OCI-LY7 (cell line): ENCODE results near the gene SPINT1. TPM values are rescaled to one million over a fixed set of nuclear protein-coding genes. Genes with fewer than 3 reads are reported as not detected.

Experiments
- BruUV-seq: library from RNA; stranded (reverse); fragments of 400-500 nt; replicated peaks from 2 replicates; lab custom pipeline; 2021; lab: Mats Ljungman, UMichigan
- CTCF ChIA-PET: fragments of 300-600 bp; sonication (Branson Sonifier 250); formaldehyde crosslinking; loops from one replicate; lab custom pipeline; 2022; ENCODE audit warnings: antibody characterized with exemption; ENCODE audit not compliant: unreplicated experiment; lab: Charles Lee
- POLR2A ChIA-PET: fragments of 300-600 bp; sonication (Branson Sonifier 250); formaldehyde crosslinking; loops from one replicate; lab custom pipeline; 2022; ENCODE audit warnings: antibody characterized with exemption; lab: Charles Lee
- DNase-seq: peaks from one replicate; pipeline ENCODE4 v3.0.0-alpha.2; 2015; ENCODE audit warnings: low spot score
- H2AFZ ChIP-seq: fragments of 200-600 bp; sonication (generic), shearing (Covaris generic); 2 replicates; pipeline ENCODE4 v1.6.1; 2014; ENCODE audit warnings: mild to moderate bottlenecking, antibody characterized with exemption, low read length, moderate library complexity
- H3K27ac ChIP-seq: fragments of 200-600 bp; sonication (generic); 2 replicates; pipeline ENCODE4 v1.5.1; 2014; ENCODE audit warnings: mixed run types, low read depth, mild to moderate bottlenecking, moderate library complexity, low read length, inconsistent platforms; ENCODE audit not compliant: poor library complexity, severe bottlenecking
- H3K36me3 ChIP-seq: fragments of 200-600 bp; sonication (generic); 2 replicates; pipeline ENCODE4 v1.6.1; 2014; ENCODE audit warnings: mild to moderate bottlenecking, antibody characterized with exemption, low read length, moderate library complexity, mixed read lengths; ENCODE audit not compliant: insufficient read depth
- H3K4me1 ChIP-seq: fragments of 200-600 bp; sonication (generic); 2 replicates; pipeline ENCODE4 v1.5.1; 2014; ENCODE audit warnings: mild to moderate bottlenecking, low read length; ENCODE audit not compliant: insufficient read depth, poor library complexity, severe bottlenecking
- H3K4me2 ChIP-seq: fragments of 200-600 bp; sonication (generic); 2 replicates; pipeline ENCODE4 v1.6.1; 2014; ENCODE audit warnings: mild to moderate bottlenecking, low read length
- H3K4me3 ChIP-seq: fragments of 200-600 bp; sonication (generic); 2 replicates; pipeline ENCODE4 v1.5.1; 2014; ENCODE audit warnings: mild to moderate bottlenecking, low read depth, low read length; ENCODE audit not compliant: poor library complexity, severe bottlenecking
- H3K79me2 ChIP-seq: fragments of 200-600 bp; sonication (generic); 2 replicates; pipeline ENCODE4 v1.6.1; 2016; ENCODE audit warnings: low read depth, mild to moderate bottlenecking, low read length, moderate library complexity, mixed read lengths; ENCODE audit not compliant: insufficient read depth
- H3K9me2 ChIP-seq: fragments of 200-600 bp; sonication (generic); 2 replicates; pipeline ENCODE4 v1.6.1; 2016; ENCODE audit warnings: mild to moderate bottlenecking, low read length, mixed read lengths; ENCODE audit not compliant: insufficient read depth
- H3K9me3 ChIP-seq: fragments of 200-600 bp; sonication (generic); 2 replicates; pipeline ENCODE4 v1.6.1; 2014; ENCODE audit warnings: mild to moderate bottlenecking, mixed run types, low read length, mixed read lengths
- H4K20me1 ChIP-seq: fragments of 200-600 bp; sonication (generic); 2 replicates; pipeline ENCODE4 v1.6.1; 2014; ENCODE audit warnings: mild to moderate bottlenecking, antibody characterized with exemption, low read length, moderate library complexity, mixed read lengths; ENCODE audit not compliant: insufficient read depth
- EZH2phosphoT487 ChIP-seq: fragments of 200-600 bp; sonication (generic); IDR thresholded peaks from 2 replicates; pipeline ENCODE4 v1.6.1; 2018; ENCODE audit warnings: low read depth, borderline replicate concordance, mild to moderate bottlenecking, mixed run types, antibody characterized with exemption, low read length, moderate library complexity, mixed read lengths
- intact Hi-C: fragments of 100-400 bp; cut with micrococcal nuclease; formaldehyde crosslinking; loops from one replicate; pipeline ENCODE4 v1.10.0; 2022; ENCODE audit not compliant: unreplicated experiment
- total RNA-seq, 2 experiments: library from RNA; depleted of rRNA in 1 of 2; stranded (reverse); fragments of >200 nt in 1 of 2; shearing (Covaris generic) in 1 of 2; gene quantifications; 2 replicates each; pipeline ENCODE4 v1.2.3, GENCODE V29; 2014 to 2022
- TF ChIP-seq, protein P1 (sequence below): fragments of 200-600 bp; sonication (generic); conservative IDR thresholded peaks from 2 replicates; pipeline ENCODE4 v1.5.1; 2014; ENCODE audit warnings: mild to moderate bottlenecking, antibody characterized with exemption, low read length, moderate library complexity, mixed read lengths

Gene SPINT1
- total RNA-seq, 2 experiments from 2014 or later, result 2.4 TPM; not detected in 1

DNA sequence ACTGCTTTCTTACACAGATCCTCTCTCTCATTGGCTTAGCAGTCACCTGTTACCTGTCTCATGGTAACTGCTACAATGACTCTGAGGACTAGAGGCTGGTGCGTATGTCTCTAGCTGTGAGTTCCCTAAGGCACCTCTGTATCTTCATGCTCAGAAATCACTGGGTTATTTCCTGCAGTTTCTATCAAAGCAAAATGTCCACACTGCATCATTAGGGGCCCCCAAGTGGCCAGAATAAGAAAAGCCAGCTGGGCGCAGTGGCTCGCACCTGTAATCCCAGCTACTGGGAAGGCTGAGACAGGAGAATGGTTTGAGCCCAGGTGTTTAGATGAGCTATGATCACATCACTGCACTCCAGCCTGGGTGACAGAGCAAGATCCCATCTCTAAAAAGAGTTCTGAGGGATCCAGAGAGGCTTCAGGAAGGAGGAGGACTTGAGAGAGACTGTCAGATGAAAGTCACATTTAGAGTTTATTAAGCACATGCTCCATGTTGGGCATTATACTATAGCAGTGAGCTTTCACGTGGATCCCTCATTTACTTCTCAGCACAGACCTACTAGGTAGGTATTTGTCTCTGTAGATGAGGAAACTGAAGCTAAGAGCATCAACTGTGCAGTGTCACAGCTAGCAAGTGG is 48.1 kb downstream of the SPINT1 start:
- Histone ChIP-seq H3K9me3 (no peaks in the 10 kb centered on the region), H2AFZ (peak overlapping the region; percentile 76; the same call in 1 of the 2 replicates), H3K79me2 (peaks cover 18% of the 10 kb centered on the region; the same call in 1 of the 2 replicates), H3K9me2 (no peaks in the 10 kb centered on the region), H3K27ac (no peak overlapping the region), H3K4me2 (peak overlapping the region; percentile 28; the same call in 1 of the 2 replicates), H4K20me1 (0 out of 2 replicates have a peak, but pooled peaks cover 4% of the 10 kb centered on the region), H3K36me3 (peaks cover 11% of the 10 kb centered on the region), H3K4me1 (peaks cover 36% of the 10 kb centered on the region), H3K4me3 (no peak overlapping the region)
- BruUV-seq, result no TSS peak
- CTCF ChIA-PET, result interaction anchor here (0.8 to 1.9 kb wide), 5 partner anchors 16 to 123 kb away, joined by 3 to 63 read pairs (median 3); no protein-coding TSS in a partner anchor
- peak; percentile 76 for DNase-seq
- intact Hi-C loops, result loop anchor here (5.0 kb wide), 5 partner anchors 125 to 325 kb away; partner anchors contain the start of genes C15orf62, CCDC32, RAD51 and RPUSD2
- no peak for TF ChIP-seq EZH2phosphoT487
- TF ChIP-seq, protein P1, sequence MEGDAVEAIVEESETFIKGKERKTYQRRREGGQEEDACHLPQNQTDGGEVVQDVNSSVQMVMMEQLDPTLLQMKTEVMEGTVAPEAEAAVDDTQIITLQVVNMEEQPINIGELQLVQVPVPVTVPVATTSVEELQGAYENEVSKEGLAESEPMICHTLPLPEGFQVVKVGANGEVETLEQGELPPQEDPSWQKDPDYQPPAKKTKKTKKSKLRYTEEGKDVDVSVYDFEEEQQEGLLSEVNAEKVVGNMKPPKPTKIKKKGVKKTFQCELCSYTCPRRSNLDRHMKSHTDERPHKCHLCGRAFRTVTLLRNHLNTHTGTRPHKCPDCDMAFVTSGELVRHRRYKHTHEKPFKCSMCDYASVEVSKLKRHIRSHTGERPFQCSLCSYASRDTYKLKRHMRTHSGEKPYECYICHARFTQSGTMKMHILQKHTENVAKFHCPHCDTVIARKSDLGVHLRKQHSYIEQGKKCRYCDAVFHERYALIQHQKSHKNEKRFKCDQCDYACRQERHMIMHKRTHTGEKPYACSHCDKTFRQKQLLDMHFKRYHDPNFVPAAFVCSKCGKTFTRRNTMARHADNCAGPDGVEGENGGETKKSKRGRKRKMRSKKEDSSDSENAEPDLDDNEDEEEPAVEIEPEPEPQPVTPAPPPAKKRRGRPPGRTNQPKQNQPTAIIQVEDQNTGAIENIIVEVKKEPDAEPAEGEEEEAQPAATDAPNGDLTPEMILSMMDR, result peak; percentile 89
- POLR2A ChIA-PET, result interaction anchor here (0.7 to 4.5 kb wide), 7 partner anchors 10 to 109 kb away, joined by 3 to 34 read pairs (median 4); no protein-coding TSS in a partner anchor

- POLR2A ChIA-PET, result interaction anchor here (0.7 to 4.5 kb wide), 6 partner anchors 10 to 84 kb away, joined by 3 to 34 read pairs (median 4); no protein-coding TSS in a partner anchor
- Histone ChIP-seq H3K4me1 (peaks cover 36% of the 10 kb centered on the region), H4K20me1 (0 out of 2 replicates have a peak, but pooled peaks cover 4% of the 10 kb centered on the region), H3K27ac (no peak overlapping the region), H2AFZ (no peak overlapping the region; the same call in 1 of the 2 replicates), H3K79me2 (peaks cover 18% of the 10 kb centered on the region; the same call in 1 of the 2 replicates), H3K9me3 (no peaks in the 10 kb centered on the region), H3K4me2 (no peak overlapping the region), H3K4me3 (no peak overlapping the region), H3K36me3 (peaks cover 17% of the 10 kb centered on the region), H3K9me2 (no peaks in the 10 kb centered on the region)
- BruUV-seq, result no TSS peak
- TF ChIP-seq EZH2phosphoT487, result no peak
- TF ChIP-seq, protein P1, result no peak
- CTCF ChIA-PET, result interaction anchor here (1.0 to 1.9 kb wide), 4 partner anchors 16 to 123 kb away, joined by 3 to 63 read pairs (median 4); no protein-coding TSS in a partner anchor
- DNase-seq, result no peak
- intact Hi-C loops, result loop anchor here (5.0 kb wide), 5 partner anchors 125 to 325 kb away; partner anchors contain the start of genes C15orf62, CCDC32, RAD51 and RPUSD2
Observed at GRCh38 chr15:40892447-40893012, 48.7 kb downstream of the SPINT1 start.
